Right cardiac atrium (tissue), 5 donors: Measurements from ENCODE around the gene NAAA. TPM values are rescaled to one million over a fixed set of nuclear protein-coding genes. Genes with fewer than 3 reads are reported as not detected.

ENCODE experiments used
- polyA plus RNA-seq: library from polyadenylated mRNA; stranded (reverse); fragments of 200-250 nt; gene quantifications from one replicate; pipeline ENCODE4 v1.2.3, GENCODE V29; 2013
- total RNA-seq, 4 donors: library from RNA; stranded (reverse); fragmentation: NEBNext Ultra II Directional; extraction: Animal tissue kit (Norgen Biotek cat#: 25700); gene quantifications; one replicate each; pipeline ENCODE4 v1.2.1, GENCODE V29; 2021
- donor health status: healthy with polysubstance abuse.
- donor health status: DM: no; HTN: yes; CAD: no.
- donor health status: DM: no; HTN: no; CAD: no.
- donor health status: DM: no; HTN: yes; CAD: no; lungs with severe emphysema.
- donor health status: DM: yes; HTN: yes; CAD: no.

The NAAA gene
- total and polyA plus RNA-seq, 5 donors, result 12.7 to 18.4 (median 16.2) TPM

Other genes starting within 250 kb of the NAAA start
- 100 to 1,000 TPM in 2 of 4 donors, 10 to 100 TPM in 2; 93.6 to 103 (median 99.1) TPM for gene USO1, start 216.4 kb downstream of the NAAA start, total RNA-seq
- gene USO1, start 216.4 kb downstream of the NAAA start, polyA plus RNA-seq, result 47.4 TPM
- not detected for gene PPEF2, start 38.6 kb downstream of the NAAA start, total RNA-seq
- gene PPEF2, start 38.6 kb downstream of the NAAA start, polyA plus RNA-seq, result not detected
- 10 to 100 TPM; 24.0 to 29.6 (median 25.7) TPM for gene SDAD1, start 49.9 kb upstream of the NAAA start, total RNA-seq
- gene SDAD1, start 49.9 kb upstream of the NAAA start, polyA plus RNA-seq, result 11.7 TPM
- under 1 TPM; 0.17 to 0.80 (median 0.27) TPM for gene CXCL9, start 66.5 kb upstream of the NAAA start, total RNA-seq
- gene CXCL9, start 66.5 kb upstream of the NAAA start, polyA plus RNA-seq, result 0.16 TPM
- gene CXCL10, start 82.5 kb upstream of the NAAA start, total RNA-seq, result under 1 TPM in 2 of 4 donors, not detected in 2; 0.32 to 0.46 TPM
- gene CXCL10, start 82.5 kb upstream of the NAAA start, polyA plus RNA-seq, result 0.18 TPM
- under 1 TPM in 1 of 4 donors, not detected in 3; 0.20 TPM for gene CXCL11, start 95.1 kb upstream of the NAAA start, total RNA-seq
- gene CXCL11, start 95.1 kb upstream of the NAAA start, polyA plus RNA-seq, result 0.07 TPM
- 100 to 1,000 TPM in 2 of 4 donors, 10 to 100 TPM in 2; 72.7 to 311 (median 112) TPM for gene ART3, start 133.7 kb upstream of the NAAA start, total RNA-seq
- gene ART3, start 133.7 kb upstream of the NAAA start, polyA plus RNA-seq, result 149 TPM
- 10 to 100 TPM; 22.9 to 24.9 (median 23.5) TPM for gene NUP54, start 207.4 kb upstream of the NAAA start, total RNA-seq
- gene NUP54, start 207.4 kb upstream of the NAAA start, polyA plus RNA-seq, result 11.7 TPM